IPS-NIHi7 (cell line): Measurements from ENCODE around the gene AIG1.
"Not testable (repeated sequence)": the region's sequence is repeated elsewhere in the genome, so short reads cannot be mapped to it uniquely, and the experiment has no call there.

ENCODE experiments used
- DNase-seq: peaks from one replicate; pipeline ENCODE4 v3.0.0; 2012; ENCODE audit warnings: mixed read lengths; ENCODE audit errors: extremely low spot score

The AIG1 gene

DNA sequence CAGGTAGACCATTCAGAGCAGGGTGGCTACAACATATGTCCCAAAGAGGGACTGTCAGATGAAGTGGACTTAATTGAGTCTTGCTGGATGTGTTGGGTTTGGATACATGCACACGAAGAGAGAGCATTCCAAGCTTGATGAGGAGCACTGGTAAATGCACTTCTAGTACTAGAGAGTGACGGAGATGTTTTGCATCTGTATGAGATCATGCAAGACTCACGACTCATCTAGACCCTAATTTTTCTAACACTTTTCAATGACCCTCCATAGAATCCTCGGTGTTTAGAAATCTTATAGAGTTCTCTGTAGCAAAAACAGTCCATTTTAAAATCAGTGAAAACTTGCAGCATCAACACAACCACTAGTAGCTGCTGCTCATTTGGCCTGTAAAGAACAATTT is 4.8 kb upstream of the AIG1 start:
- DNase-seq: no peak

DNA sequence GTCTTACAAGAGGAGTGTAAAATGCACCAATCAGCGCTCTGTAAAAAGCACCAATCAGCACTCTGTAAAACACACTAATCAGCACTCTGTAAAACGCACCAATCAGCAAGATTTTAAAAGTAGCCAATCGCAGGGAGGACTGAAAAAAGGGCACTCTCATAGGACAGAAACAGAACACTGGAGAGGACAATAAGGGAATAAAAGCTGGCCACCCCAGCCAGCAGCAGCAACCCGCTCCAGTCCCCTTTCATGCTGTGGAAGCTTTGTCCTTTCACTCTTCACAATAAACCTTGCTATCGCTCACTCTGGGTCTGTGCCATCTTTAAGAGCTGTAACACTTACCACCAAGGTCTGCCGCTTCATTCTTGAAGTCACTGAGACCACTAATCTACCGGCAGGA is 1.7 kb upstream of the AIG1 start:
- DNase-seq: no peak

DNA sequence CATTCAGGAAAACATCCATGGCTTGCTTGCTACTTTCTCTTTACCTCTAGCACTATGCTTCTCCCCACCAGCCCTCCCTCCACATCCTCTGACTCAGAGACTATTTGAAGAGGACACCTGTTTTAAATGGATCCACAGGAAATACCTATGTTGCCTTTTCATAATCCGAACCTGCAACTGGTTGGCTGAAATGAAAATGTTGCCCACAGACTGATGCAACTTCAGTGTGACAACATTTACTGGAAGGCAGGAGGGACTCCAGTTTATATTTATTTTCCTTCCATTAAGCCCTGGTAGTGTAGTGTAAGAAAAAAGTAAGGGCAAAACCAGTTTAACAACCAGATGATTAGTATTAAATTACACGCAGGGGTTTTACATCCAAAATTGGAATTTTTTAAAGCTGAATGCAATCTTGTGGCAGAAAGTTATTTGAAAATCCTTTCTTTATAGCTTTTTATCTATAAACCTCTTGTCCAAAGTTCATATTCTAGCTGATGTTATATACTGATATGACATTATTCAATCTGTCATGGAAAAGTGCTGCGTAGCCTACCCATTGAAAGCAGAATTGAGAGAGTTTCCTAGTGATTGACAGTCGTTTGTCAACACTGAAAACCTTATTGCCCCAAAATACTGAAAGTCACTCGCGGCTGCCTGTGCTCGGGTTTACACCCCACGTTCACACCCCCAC is 881 bp upstream of the AIG1 start:
- no peak for DNase-seq

DNA sequence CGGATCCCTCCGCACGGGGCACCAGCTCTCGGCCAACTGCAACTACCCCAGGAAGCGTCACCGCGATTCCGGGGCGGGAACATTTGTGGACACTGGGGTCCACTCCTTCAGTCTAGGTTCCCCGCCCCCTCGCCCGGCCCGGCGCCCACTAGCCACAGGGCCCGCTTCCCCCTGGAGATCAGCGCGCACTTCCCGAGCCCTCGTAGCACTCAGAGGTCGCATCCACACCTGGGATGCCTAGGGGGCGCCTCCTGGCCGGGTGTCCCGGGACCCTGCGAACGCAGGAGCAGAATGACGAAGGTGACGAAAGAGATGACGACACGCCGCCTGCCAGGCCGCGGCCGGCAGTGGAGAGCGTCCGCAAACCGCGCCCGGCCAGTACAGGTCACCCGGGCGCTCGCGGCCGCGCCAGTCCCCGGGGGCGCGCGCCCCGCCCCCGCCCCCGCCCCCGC is 309 bp upstream of the AIG1 start:
- peak; percentile 91 for DNase-seq

DNA sequence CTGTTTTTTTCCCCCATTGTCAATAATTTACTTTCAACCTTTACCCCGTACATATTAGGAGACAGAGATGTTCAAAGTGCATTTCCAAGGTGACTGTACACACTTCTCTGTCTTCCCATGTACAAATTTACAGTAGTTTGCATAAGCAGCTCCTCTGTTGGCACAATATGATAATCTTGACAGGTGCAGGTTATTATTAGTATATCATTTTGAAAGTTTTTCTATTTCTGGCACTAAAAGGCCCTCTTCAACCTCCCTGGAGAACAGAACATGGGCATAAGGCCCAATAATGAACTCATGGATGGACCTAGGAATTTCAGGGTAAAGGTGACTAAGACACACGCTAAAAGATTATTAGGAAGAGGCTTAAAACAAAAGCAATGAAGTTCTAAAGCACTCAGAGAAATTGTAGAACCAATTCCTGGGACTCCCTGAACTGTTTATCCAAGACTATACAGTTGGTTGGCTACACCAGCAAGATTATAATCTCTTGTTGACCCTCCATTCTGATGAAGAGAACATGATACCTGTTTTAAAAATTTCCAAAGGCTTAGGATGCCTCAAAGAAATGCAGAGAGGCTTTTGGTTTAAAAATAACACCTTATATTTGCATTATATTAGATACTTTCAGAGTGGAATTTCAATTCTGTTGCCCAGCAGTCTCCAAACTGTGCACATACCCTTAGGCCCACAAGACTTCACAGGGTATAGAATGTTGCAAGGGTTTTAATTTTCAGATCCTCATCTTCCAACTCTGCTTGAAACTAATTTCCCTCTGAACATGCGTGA is 1.1 kb downstream of the AIG1 start:
- no peak for DNase-seq

DNA sequence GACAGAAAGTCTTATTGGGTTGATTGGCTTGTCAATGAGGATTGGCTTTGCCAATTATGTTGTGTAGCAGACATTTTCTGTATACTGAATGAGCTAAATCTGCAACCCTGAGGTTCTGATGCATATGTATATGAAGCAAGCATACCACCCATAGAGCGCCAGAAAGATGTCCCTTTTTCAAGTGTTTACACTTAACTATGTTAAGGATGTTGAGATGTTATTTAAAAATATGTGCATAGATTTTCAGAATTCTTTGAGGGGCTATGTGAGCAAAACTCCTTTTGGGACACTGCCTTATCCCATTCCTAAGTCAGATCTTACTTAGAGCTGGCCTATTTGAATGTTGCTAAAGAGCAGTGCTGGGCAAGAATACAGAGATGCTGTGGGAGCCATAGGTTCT is 1.9 kb downstream of the AIG1 start:
- DNase-seq: no peak

DNA sequence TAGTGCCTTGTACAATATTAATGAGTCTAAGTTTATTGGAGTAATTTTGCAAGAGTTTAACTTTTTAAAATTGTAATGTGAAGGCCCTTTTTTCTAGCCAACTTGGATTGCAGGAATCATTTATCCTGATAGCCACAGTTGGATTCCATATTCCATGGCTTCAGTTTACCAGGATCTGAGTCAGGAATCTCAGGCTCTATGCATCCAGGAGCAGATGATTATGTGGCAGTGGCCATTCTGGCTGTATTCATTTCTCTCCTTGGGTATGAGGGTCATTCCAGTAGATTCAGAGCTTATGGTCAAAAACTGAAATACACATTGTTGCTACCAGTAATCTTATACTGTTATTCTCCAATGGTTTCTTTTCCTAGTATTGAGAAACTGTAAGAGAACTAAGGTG is 2.9 kb downstream of the AIG1 start:
- DNase-seq: no peak

DNA sequence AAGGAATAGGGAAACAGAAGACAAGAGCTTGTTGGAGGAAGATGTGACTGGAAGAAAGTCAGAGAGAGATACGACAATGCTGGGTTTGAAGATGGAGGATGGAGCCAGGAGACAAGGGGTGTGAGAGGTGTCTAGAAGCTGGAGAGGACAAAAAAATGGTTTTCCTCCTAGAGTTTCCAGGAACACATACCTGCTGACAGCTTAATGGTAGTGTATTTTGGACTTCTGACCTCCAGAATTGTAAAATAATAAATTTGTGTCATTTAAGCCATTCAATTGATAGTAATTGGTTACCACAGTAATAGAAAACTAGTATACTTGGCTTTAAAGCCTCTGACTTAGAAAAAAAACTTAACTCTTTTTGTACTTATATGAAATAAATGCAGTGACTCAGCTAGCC is 3.6 kb downstream of the AIG1 start:
- no peak for DNase-seq

DNA sequence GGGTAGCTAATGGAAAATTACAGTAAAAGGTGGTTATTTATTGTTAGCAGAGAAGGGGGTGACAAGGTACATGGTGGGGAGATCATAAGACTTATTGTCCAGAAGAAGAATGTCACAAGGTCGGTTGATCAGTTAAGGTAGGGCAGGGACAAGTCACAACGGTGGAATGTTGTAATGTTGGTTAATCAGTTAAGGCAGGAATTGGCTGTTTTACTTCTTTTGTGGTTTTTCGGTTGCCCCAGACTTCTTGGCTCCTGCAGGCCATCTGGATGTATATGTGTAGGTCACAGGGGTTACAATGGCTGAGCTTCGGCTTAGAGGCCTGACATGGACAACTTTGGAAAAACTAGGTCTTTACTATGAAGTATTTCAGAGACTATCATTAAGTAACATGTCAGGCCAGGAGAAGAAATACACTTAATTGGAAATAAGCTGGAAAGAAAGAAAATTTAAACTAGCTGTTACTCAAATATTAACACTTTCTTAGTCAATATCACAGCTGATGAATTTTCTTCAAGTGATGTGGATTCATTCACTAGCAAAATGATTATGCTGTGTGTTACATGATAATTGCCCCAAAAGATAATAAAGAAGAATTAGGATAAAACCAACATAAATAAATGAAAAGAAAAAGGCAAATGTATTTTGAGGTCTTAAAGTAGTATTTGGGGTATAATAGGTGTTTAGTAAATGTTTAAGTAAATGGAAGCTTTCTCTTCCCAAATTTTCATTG is 4.4 kb downstream of the AIG1 start:
- DNase-seq: no peak

DNA sequence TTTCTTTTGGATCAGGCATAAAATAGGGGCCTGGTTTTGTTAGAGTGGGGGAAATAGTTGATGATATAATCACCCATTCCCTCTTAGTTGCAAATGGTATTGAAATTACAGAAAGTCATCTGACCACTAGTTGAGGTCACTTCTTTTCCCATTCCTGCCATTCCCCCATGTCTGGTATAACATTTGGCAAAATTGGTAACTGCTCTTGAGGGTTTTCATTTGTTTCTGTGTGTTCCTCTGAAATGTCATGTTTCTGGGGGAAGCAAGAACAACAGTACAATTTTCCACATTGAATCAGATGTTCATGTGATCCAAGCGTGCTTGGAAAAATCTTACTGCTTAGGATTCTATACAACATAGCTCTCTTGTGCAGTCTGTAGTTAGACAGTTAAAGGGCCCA is 7.3 kb downstream of the AIG1 start:
- no peak for DNase-seq

DNA sequence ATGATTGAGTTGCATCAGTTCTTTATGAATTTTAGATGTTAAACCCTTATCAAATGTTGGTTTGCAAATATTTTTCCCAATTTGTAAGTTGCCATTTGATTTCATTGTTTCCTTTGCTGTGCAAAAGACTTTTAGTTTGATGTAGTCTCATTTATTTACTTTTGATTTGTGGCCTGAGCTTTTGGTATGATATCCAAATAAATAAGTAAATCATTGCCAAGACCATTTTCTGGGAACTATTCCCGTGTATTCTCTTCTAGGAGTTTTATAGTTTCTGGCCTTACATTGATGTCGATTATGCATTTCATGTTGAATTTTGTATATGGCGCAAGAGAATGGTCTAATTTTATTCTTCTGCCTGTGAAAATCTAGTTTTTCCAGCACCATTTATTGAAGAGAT is 13.4 kb downstream of the AIG1 start:
- no peak for DNase-seq

DNA sequence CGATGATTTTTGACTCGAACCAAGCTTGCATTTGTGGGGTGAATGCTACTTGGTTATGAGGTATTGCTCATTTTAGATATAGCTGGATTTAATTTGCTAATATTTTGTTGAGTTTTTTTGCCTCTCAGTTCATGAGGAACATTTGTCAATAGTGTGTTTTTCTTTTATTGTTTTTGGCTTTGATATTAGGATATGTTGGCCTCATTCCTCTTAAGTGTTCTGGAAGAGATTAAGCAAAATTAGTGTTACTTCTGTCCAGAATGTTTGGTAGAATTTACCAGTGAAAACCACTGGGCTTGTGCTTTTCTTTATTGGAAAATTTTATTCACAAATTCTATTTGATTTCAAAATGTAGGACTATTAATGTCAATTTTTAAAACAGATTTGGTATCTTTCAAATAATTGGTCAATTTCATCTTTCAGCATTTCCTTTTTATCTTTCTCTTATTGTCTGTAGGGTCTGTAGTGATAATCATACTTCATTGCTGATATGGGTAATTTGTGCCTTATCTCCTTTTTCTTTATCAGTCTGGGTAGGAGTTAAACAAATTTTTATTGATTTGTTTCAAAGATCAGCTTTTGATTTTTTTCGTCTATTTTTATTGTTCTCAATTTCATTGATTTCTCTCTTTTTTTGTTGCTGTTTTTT is 14.1 kb downstream of the AIG1 start:
- no peak for DNase-seq

DNA sequence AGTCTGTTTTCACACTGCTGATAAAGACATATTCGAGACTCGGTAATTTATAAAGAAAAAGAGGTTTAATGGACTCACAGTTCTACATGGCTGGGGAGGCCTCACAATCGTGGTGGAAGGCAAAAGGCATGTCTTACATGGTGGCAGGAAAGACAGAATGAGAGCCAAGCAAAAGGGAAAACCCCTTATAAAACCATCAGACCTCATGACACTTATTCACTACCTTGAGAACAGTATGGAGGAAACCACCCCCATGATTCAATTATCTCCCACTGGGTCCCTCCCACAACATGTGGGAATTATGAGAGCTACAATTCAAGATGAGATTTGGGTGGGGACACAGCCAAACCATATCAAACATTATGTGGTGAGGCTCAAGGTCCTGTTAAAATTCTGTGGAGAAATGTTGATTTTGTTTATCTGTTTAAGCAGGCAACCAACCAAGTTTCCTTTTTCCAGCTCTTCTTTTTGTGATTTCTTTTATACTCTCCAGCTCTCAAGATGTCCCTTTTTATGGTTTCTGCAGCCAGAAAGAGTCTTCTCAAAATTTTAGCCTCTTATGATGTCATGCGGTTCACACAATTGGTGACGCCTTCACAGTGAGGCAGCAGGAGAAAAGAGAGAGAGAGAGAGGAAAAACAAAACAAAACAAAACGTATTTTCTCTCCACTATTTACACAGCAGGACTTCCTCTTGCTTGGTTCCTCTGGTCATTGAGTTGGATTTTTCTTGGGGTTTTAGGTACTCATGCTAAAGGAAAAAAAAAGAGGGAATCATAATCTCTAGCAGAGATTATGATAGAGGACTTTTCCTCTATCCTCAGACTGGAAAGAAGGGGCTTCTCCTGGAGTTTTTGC is 18.0 kb downstream of the AIG1 start:
- DNase-seq: no peak

DNA sequence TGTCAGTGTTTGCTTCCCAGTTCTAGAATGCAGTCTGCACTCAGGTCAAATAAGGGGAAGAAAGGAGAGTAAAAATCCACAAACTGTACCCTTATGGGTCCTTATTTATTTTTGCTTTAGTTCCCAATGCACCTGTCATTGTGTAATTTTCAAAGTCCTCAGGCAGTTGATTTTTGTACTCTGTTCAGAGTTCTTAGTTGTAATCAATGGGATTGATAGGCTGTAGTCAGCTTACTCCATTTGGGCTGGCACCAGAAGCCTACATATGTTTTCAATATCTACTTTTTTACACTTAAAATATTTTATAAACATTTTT is 18.6 kb downstream of the AIG1 start:
- DNase-seq: no peak

DNA sequence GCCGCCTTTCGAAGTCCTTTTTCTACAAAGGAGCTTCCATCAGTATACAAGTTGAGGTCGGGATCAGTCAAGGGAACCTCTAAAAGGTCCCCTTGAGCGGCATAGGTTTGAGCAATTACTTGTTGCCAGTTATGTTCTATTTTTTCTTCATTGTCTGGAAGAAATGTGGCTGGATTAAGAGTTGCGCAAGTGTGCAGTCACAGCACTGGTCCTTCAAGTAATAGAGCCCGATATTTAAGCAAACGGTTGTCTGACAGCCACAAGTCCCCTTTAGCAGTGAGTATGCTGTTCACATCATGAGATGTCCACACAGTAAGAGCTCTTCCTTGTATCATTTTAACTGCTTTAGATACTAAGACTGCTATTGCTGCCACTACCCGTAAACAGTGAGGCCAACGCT is 21.6 kb downstream of the AIG1 start:
- DNase-seq: not testable (repeated sequence)

DNA sequence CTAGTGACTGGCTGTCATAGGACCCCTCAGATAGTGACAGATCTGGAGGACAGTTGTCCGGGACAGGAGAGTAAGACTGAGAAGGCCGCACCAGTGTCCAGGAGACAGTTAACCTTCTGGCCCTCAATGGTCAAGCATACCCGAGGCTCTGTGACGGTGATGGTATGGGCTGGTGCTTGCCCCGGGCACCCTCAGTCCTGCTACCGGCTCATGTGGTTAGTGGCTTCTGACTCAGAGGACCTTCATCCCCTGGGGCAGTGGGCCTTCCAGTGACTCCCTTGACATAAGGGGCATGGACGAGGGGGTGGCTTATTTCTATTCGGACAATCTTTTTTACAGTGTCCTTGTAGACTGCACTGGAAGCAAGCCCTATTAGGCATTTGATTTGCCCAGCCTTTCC is 23.3 kb downstream of the AIG1 start:
- not testable (repeated sequence) for DNase-seq

DNA sequence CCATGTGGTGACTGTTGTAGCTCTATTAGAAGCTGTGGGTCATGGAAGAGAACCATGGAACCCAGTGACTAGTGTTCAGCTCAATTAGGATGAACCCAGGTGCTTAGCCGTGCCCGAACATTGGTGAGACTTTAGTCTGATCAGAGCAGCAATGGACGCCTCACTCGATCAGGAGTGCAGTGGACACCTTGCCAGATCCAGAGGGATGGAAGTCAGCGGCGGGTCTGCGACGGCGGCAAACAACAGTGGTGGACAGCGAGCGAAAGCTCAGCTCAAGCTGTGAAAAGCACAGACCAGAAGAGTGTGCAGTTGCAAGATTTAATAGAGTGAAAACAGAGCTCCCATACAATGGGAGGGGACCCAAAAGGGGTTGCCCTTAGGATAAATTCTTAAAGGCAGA is 26.6 kb downstream of the AIG1 start:
- not testable (repeated sequence) for DNase-seq

DNA sequence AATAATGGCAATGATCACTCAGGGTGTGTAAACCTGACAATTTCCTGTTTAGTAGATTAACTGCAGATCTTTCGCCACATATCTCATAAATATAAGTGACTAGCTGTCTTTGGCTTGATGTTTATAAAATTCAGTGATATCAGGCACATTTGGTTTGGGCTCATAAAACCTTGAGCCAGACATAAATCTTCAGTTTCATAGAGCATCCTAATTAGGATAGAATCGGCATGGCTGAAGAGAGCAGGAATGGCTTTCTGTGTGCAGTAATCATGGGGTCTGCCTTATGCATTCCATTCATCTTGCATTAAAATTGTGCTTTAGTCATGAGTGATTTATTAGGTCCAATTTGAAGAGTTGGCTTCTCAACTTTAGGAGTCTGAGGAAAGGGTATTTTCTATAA is 27.2 kb downstream of the AIG1 start:
- no peak for DNase-seq

DNA sequence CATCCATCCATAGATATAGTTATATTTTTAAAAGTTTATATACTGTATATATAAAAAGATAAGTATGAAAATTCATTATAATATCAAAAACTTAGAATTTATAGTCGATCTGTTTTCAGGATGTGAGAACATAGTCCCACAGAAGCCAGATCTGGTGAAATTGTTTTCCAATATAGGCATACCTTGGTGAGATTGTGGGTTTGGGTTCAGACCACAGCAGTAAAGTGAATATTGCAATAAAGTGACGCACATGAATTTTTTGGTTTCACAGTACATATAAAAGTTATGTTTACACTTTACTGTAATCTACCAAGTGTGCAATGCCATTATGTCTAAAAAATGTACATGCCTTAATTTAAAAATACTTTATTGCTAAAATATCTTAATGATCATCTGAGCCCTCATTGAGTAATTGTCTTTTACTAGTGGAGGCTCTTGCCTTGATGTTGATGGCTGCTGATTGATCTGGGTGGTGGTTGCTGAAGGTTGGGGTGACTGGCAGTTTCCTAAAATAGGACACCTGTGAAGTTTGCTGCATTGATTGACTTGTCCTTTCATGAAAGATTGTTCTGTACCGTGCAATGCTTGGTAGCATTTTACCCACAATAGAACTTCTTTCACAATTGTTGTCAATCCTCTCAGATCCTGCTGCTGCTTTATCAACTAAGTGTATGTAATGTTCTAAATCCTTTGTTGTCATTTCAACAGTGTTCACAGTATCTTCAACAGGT is 29.8 kb downstream of the AIG1 start:
- DNase-seq: no peak

DNA sequence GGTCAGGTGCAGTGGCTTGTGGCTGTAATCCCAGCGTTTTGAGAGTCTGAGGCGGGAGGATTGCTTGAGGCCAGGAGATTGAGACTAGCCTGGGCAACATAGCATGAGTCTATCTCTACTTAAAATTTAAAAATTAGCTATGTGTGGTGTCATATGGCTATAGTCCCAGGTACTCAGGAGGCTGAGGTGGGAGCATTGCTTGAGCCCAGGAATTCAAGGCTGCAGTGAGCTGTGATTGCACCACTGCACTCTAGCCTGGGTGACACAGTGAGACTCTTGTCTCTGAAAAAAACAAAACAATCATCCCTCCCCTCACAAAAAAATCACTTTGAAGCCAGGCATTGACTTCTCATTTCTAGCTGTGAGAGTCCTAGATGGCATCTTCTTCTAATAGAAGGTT is 32.1 kb downstream of the AIG1 start:
- no peak for DNase-seq

DNA sequence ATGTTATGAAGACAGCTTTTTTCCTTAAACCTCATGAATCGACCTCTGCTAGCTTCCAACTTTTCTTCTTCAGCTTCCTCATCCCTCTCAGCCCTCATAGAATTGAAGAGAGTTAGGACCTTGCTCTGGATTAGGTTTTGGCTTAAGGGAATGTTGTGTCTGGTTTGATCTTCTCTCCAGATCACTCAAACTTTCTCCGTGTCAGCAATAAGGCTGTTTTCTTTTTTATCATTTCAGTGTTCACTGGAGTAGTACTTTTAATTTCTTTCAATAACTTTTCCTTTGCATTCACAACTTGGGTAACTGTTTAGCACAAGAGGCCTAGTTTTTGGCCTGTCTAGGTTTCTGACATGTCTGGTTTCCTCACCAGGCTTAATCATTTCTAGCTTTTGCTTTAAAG is 32.6 kb downstream of the AIG1 start:
- DNase-seq: no peak
